NCI-H1436 treated with DMSO at 0.1 percent for 48 hours (cell line): ENCODE measurements around the gene ERV3-1.
"Not testable (repeated sequence)": the region's sequence is repeated elsewhere in the genome, so short reads cannot be mapped to it uniquely, and the experiment has no call there.

Experiments
- DNase-seq: peaks from one replicate; lab custom pipeline; 2025; lab: John Stamatoyannopoulos, UW

Gene ERV3-1, protein sequence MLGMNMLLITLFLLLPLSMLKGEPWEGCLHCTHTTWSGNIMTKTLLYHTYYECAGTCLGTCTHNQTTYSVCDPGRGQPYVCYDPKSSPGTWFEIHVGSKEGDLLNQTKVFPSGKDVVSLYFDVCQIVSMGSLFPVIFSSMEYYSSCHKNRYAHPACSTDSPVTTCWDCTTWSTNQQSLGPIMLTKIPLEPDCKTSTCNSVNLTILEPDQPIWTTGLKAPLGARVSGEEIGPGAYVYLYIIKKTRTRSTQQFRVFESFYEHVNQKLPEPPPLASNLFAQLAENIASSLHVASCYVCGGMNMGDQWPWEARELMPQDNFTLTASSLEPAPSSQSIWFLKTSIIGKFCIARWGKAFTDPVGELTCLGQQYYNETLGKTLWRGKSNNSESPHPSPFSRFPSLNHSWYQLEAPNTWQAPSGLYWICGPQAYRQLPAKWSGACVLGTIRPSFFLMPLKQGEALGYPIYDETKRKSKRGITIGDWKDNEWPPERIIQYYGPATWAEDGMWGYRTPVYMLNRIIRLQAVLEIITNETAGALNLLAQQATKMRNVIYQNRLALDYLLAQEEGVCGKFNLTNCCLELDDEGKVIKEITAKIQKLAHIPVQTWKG

DNA sequence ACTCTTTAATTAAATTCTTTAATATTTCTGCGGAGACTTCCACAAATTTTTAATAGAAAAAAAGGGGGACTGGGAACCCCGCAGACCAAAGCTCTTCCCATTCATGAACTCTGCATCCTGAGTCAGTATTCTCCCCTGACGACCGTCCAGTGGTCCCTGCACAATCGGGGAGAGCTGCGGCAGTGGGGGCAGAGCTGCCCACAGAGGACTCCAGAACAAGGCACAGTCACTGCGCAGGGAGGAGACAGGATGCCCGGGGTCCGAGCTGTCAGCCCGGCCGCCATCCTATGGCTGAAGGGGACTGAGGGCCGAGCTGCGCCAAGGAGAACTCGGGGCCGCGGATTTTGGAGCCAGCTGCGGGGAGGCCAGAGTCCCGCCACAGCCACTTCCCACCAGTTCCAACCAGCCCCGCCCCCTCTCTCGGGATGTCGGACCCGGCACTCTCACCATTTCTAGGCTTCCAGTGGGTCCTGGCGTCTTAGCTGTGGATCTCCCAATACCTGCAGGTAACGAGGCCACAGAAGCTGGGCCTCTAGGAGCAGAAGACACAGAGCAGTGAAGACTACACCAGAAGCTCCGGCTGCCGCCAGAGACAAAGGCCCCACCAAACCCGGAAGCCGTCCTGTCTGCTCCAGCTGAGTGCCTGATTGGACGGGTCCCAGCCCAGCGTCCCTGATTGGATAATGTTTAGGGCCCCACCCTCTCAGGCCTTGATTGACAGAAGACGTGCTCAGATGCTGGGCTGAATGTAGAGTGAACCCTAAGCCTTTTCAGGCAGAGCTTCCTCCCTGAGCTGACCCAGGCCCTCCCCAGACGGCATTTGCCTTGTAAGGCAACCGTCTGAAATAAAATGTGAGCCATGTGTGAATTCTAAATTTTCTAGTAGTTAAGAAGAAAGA, at the start of gene ERV3-1:
Gene ERV3-1, minus strand, starts transcription at position 594 of the 899 bp plus-strand sequence. CDS start 13,661 bp downstream, outside the sequence.
- DNase-seq = peak; percentile 91

DNA sequence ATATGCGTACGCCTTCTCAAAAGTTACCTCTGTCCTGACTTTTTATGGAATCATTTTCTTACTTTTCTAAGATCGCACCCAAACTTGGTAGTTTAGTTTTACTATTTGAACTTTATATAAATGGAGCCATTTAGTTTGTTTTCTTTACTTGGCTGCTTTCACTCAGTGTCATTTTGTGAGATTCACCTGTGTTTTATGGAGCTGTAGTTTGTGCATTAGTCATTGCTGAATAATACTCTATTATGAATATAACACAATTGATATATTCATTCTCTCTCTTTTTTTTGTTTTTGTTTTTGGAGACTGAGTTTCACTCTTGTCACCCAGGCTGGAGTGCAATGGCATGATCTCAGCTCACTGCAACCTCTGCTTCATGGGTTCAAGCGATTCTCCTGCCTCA, 49.3 kb upstream of the ERV3-1 start:
- not testable (repeated sequence) for DNase-seq

DNA sequence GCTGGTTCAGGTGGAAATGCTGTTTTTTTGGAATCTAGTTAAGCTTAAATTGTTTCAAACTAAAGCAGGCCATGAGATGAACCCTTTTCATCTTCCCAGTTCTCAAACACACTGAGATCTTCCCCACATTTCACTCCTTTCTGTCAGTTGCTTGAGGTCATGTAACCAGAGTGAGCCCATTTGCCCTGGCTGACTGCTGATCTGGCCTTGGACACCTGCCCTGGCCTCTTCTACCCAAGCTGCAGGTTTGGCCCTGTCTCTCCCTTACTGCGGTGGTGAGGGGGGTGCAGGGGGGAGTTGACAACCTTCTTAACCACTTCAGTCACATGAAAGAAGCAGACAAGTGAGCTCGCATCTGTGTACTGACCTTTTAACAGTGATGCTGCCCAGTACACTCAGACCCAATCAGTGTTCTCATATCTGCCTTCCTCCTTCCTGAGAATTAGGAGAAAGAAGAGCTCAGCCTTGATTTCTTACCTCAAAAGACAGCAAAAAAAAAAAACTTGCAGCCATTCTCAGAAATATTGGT, 48.0 kb upstream of the ERV3-1 start:
- not testable (repeated sequence) for DNase-seq

- not testable (repeated sequence) for DNase-seq
Measured at GRCh38 chr7:65051654-65052053, 45.2 kb upstream of the ERV3-1 start.

DNA sequence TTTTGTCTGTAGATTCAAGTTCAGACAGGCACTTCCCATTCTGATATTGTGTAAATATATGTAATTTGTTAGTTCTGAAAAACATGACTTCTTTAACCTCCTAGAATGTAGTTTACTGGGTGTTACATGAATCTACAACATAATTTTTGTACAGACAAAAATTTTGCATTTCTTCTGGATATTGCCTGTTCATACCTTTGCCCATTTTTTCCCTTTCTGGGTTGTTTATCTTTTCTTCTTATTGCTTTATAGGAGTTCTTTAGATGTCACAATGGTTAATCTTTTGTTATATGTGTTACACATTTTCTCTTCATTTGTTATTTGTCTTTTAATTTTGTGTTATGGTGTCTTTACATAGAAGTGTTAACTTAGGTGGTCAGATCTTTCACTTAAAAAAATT, 44.7 kb upstream of the ERV3-1 start:
- DNase-seq = not testable (repeated sequence)

DNA sequence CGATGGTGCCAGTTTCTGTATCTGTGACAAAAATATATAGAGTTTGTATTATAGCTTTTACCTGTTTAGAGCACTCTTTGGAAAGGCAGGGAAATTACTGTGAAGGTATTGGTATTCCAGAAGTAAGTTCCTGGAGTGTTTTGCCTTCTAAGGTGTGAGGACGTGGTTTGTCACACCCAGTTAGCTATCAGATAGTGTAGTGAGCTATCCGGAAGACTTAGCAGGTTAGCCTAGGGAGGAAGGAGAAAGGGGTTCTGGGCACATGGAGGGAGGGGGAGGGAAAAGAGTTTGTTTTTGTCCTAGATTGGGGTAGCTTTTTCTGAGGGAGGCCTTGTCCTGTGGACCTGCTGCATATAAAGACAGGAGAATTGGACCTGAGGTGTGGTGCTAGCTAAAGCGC, 39.8 kb upstream of the ERV3-1 start:
- not testable (repeated sequence) for DNase-seq

- DNase-seq = not testable (repeated sequence)
Measured at GRCh38 chr7:65045589-65045988, 39.1 kb upstream of the ERV3-1 start.

DNA sequence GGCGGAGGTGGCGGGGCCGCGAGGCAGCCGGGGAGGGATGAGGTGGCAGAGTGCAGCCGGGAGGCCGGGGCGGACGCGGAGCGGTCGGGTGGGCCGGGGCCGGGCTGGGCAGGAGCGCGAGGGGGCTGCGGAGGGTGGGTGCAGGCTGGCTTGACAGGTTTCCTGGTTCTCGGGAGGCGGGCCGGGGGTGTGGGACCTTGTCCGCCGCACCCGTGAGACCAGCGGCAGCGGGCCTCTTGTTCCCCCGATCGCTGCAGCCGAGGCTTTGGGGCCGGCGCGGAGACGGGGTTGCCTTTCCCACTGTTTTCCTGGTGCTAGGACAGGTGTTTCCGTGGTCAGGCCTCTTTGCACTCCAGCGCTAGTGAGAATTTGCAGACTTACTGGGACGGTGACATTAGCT, 32.3 kb upstream of the ERV3-1 start:
- DNase-seq = not testable (repeated sequence)

GRCh38 chr7:65037740-65038688, 31.5 kb upstream of the ERV3-1 start:
- peak; percentile 27 for DNase-seq

- not testable (repeated sequence) for DNase-seq
Measured at GRCh38 chr7:65036526-65036925, 30.0 kb upstream of the ERV3-1 start.

- not testable (repeated sequence) for DNase-seq
Measured at GRCh38 chr7:65035469-65035868, 29.0 kb upstream of the ERV3-1 start.

DNA sequence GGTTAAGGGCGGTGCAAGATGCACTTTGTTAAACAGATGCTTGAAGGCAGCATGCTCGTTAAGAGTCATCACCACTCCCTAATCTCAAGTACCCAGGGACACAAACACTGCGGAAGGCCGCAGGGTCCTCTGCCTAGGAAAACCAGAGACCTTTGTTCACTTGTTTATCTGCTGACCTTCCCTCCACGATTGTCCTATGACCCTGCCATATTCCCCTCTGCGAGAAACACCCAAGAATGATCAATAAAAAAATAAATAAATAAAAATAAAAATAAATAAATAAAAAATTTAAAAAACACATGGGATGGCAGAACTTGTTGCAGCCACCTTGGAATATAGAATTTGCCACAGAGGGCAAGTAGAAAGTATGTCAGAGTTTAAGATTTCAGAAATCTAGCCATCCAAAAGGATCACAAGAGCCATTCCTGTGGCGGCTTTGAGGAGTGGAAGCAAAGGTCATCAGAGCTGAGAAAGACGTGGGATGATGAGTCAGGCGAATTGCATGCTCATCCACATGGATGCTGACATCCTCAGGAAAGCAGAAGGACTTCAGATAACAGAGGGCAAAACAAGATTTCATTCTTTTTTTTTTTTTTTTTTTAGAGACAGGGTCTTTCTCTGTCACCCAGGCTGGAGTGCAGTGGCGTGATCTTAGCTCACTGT, 27.8 kb upstream of the ERV3-1 start:
- not testable (repeated sequence) for DNase-seq

DNA sequence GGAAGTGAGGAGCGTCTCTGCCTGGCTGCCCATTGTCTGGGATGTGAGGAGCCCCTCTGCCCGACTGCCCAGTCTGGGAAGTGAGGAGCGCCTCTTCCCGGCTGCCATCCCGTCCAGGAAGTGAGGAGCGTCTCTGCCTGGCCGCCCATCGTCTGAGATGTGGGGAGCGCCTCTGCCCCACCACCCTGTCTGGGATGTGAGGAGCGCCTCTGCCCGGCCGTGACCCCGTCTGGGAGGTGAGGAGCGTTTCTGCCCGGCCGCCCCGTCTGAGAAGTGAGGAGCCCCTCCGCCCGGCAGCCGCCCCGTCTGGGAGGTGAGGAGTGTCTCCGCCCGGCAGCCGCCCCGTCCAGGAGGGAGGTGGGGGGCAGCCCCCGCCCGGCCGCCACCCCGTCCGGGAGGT, 26.9 kb upstream of the ERV3-1 start:
- not testable (repeated sequence) for DNase-seq

- DNase-seq = not testable (repeated sequence)
Measured at GRCh38 chr7:65025023-65025422, 18.5 kb upstream of the ERV3-1 start.

DNA sequence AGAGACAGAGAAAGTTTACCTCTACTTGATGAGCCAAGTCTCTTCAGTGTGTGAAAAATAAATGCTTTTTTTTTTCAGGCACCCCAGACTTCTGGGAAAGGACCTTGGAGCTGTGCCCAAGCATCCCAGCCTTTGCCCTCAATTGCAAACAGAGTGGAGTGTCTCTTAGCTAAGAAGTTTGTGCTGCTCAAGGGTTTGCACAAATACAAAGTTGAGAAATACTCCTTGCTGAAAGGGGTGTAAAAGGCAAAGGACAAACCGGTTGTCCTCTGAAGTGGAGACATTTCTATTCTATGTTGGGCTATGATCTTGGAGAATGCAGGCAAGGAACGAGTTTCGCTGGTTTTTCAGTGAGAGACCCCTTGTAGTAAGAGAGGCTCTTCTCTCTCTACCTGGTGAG, 14.5 kb upstream of the ERV3-1 start:
- DNase-seq = not testable (repeated sequence)

- not testable (repeated sequence) for DNase-seq
Measured at GRCh38 chr7:65009881-65010280, 3.4 kb upstream of the ERV3-1 start.

DNA sequence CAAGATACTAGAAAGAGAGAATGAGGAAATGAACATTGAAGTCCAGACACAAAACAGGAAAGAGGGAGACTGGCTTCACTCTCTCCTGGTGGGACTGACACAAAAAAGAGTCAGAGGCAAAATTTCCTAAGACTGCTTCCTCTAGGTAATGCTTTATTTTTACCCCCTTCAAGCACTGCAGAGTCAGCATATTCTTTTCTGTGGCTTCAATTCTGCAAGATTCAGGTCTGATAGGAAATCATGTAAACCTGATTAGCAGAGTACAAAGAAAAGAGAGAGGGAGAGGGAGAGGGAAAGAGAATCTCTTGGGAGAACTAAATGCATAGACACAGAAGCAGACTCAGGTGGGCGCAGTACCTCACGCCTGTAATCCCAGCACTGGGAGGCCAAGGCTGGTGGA, 2.9 kb upstream of the ERV3-1 start:
- not testable (repeated sequence) for DNase-seq

- DNase-seq = not testable (repeated sequence)
Measured at GRCh38 chr7:65007036-65007435, 549 bp upstream of the ERV3-1 start.

- DNase-seq = no peak
Measured at GRCh38 chr7:65004575-65004974, 1.9 kb downstream of the ERV3-1 start.

GRCh38 chr7:65002972-65003585, 3.4 kb downstream of the ERV3-1 start:
- DNase-seq = no peak
